Measurements from ENCODE around the gene UBE2E3.
A peak's percentile ranks its signal among the peaks of the same experiment; 100 is the strongest.

Gene UBE2E3

DNA sequence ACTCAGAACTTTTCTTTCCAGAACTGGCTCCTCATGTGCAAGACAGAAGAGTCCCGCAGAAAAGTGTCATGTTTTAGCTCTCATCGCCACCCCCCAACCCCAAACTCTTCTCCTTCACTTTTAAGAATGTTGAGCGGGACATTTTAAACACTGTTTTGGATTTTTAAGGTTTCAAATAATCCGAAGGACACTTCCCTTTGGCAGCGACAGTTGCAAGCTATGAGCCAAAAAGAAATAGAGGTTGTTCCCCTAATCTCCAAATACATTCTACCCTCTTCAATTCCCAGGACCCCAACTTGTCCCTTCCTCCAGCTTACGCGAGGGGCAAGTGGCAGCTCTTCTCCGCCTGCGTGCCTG is 678 bp upstream of the UBE2E3 start:
- DNase-seq, result no peak

DNA sequence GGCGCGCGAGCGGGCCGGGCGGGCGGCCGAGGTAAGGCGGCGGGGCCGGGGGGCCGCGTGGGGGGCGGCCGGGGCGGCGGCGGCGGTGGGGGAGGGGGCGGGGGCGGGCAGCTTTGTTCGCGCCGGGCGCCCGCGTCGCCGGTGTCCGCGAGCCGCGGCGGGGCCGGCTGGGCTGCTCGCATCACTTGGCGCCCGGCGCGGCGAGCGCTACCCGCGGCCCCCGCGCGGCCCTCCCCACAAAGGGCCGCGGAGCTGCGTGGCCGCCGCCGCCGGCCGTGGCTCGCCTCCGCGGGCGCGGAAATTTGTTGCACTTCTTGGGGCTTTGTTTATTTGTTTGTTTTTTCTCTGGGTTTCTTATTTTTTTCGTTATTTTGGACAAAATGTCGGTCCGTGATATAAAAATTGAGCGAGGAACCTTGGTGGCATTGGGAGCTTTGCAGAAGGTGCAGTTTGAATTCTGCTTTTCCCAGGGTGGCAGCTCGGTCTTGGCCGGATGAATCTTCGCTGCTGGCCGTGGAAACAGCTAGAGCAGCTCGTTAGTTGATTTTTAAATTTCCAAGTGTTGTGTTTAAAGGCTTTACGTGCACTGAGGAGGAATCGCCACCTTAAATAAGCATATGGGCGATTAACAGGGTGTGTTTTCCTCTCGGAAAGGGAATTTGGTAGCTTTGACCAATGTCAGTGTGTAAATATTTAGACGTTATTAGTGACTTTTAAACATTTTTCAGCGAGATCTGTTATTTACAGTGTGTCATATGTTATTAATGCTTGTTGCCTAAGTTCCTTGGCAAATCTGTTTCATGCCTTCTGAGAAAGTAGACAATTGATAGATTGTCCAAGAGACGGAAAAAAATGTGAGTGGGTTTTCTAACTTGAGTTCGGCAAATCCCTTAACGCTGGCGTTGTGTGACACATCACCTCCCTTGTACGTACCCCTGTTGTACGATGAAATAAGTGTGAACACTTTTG is 822 bp downstream of the UBE2E3 start:
- peak; percentile 10 for DNase-seq

DNA sequence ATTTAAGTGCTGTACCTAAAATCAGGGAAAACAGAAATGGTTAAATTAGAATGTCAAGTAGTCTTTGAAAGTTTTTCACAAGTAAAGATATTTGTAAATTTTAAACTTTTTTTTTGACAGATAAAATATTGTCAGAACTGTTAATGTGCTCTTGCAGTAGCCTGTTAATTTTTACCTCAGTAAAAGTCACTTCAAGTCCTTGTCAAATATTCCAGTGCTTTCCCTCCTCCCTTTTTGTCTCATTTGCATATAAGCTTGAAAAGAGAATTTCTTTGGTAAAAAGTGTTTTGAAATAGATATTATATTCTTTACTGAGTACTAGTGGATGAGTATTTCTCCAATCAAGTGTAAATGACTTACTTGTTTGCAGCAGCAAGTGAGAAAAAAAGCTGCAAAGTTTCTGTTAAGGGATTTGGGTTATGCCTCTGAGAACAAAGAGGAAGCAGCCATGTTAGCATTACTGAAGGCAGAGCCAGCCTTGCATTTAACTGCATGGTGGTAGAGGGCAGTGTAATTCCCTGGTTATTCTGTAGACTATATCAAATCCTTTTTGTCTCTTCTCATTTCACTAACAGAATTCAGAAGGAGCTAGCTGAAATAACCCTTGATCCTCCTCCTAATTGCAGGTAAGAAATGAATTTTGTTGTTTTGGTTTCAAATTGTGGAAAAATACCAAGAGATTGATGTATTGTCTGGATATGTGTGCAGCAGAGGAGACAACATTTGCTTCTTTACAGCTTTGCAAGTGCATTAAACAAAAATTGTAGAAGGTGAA is 3.2 kb downstream of the UBE2E3 start:
- DNase-seq, result peak; percentile 68

DNA sequence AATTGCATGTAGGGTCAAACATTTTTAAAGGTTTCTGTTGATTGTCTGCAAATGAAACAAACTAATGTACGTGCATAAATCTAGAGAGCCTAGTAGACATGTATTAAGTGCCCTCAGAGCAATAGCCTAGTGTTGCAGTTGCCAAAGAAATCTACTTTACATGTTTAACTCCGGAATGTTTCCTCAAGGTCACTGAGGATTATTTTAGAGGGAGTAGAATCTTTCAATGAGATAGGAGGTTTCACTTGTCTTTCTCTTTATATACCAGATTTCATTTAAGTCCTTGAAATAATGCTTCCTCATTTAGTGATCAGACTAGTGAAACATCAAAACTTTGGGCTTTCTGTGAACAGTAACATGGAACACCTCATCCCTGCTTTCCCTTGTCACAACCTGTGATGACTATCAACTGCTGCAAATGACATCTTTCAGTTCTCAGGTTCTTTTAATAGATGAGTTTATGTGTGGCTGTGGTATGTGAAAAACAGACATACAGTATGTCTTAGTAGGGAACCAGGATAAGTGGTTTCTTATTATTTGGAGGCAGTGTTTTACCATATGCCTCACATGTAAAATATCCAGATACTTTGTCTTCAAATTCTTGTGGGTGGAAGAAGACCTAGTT is 5.5 kb downstream of the UBE2E3 start:
- DNase-seq, result peak; percentile 11

DNA sequence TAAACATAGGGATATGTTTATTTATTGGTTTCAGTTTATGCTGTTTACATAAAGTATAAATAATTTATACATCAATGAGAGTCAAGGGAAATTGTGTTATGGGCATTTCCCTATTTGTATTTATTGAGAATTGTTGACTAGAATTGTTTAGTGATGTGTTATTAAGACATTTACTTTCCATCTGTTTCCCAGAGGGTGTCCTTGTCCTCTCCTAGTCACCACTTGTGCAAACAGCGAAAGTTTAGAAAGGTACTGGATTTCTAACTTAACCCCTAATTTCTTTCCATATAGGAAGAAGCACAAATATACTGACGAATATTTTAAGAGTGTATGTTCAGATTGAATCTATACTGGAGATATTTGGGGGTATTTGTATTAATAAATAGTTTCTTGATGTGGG is 6.7 kb downstream of the UBE2E3 start:
- no peak for DNase-seq

DNA sequence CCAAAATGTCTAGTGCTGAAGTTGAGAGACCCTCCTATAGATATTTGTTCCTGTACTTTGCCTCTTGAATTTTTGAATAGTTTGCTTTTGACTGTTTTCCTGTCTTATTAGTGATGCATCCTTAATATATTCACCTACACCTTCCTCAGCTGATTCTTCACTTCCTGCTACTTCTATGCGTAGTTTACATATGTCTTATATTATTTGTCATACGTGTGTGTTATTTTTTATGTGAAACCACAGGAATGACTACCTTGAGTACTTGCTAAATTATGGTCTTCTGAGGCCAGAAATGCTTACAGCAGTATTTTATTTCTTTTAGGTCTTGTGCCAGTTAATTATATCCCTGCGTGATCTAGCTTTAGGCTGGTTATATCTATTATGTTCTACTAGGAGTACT is 9.9 kb downstream of the UBE2E3 start:
- no peak for DNase-seq

DNA sequence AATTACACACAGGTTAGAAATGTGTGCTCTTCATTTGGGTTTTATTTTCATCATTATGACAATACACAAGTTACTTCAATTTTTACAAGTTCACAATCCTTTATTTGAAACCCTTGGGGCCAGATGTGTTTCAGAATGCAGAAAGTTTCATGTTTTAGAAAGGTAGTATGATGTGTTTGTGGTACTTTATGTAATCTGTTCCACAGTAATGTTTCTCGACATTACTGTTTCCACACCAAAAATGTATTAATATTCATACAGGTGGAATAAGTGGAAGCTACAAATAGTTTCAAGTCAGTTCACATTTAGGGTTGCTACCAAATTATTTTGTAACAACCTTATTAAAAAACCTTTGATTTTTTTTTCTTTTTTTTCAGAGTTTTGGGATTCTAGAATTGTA is 10.4 kb downstream of the UBE2E3 start:
- no peak for DNase-seq

DNA sequence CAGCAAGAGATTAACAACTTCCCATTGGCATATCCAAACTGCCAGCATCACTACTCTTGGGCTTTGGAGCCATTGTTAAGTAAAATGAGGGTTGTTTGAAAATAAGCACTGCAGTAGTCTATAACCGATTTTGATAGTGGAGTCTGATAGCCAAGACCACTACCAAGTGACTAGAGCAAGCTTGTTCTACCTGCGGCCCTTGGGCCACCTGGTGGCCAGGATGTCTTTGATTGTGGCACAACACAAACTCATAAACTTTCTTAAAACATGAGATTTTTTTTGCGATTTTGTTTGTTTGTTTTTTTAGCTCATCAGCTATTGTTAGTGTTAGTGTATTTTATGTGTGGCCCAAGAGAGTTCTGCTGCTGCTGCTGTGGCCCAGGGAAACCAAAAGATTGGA is 11.0 kb downstream of the UBE2E3 start:
- no peak for DNase-seq

DNA sequence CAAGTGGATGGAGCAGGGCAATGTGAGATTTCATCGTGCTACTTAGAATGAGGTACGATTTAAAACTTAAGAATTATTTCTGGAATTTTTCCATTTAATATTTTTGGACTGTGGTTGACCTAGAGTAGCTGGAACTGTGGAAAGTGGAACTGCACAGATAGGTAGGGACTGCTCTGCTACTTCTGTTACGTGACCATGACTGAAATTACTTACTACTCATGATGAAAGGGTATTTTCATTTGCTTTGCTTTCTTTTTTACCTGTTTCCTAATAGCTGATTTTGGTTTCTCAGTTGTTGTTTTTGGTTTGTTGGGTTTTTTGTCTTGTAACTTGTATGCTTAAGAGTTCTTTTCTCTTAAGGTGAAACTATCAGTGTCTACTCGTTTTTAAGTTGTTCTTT is 11.4 kb downstream of the UBE2E3 start:
- no peak for DNase-seq

DNA sequence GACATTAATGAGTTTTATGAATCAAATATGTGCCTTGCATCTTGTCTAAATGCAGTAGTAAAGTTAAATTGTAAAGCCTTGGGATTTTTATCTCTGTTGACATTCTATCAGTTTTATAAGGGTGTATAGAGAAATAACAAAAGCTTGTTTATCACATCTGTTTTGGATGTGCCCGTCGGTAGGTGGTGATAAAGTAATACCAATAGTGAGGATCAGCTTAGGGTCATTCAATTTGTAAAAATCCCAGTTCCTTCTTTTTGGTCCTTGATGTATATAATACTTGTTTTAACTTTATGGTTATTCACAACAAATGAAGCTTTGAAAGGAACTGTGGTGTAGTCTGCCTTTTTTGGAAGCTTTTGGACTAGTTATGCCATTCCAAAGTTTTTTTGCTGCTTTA is 12.6 kb downstream of the UBE2E3 start:
- no peak for DNase-seq

DNA sequence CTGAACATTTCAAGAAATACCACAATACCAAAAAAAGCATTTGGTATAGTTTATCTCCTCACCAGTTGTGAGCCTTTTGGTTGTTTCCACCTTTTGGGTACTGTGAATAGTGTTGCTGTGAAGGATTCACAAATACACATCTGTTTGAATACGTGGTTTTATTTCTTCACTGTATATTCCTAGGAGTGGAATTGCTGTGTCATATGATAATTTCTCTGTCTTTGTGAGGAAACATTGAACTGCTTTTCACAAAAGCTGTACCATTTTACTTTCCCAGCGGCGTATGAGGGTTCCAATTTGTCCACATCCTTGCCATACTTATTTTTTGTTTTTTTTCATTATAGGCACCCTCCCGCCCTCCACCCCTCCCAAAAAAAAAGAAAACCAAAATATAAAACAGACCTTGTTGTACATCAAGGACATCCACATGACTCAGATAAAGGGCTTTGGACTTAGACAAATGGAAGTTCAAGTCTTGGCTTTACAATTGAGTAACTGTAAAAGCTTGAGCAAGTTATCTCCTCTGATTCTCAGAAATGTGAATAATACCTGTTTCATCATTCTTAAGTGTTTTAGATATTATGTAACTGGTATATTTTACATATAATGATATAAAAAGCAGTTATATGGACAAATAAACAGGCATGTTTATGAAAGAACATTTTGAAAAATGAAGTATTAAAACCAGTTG is 19.0 kb downstream of the UBE2E3 start:
- peak; percentile 24 for DNase-seq

DNA sequence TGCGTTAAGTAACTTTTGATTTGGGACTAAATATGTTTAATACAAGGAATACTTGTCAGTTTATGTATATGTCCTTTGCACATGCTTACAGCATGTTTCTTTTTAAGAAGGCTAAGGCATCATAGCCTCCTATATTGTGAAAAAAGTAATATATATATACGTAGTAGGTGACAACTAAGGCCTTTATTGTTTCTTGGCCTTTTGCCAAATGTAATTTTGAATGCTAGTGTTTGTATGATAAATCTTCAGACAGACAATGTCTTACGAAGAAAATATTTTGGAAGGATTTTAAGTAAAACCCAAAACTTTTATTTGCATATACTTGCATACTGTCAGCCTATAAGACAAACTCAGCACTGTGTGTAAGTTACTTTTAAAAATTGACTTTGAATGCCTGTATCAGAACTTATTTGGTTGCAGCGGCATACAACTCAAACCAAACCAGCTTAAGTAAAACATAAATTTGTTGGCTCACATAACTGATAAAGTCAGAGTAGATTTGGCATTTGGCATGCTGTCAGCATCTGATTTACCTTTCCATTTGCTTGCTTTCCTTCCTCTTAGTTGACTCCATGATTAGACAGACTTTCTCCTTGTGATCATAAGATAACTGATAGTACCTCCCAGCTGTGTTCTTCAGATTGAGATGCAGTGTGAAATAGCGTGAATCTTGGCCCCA is 24.4 kb downstream of the UBE2E3 start:
- no peak for DNase-seq

DNA sequence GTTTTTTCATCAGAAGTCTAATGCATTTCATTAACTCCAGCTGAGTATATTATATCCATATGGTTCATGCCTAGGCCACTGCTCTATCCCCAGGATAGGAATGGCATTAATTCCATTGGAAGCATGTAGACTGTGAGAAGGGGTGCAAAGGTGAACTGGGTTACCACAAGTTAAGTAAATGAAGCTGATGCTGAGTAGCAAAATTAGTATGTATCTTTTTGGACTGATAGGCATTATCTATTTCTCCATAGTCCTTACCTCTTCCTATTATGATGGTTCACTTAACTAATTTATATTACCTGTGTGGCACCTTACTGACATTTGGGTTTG is 24.9 kb downstream of the UBE2E3 start:
- no peak for DNase-seq

DNA sequence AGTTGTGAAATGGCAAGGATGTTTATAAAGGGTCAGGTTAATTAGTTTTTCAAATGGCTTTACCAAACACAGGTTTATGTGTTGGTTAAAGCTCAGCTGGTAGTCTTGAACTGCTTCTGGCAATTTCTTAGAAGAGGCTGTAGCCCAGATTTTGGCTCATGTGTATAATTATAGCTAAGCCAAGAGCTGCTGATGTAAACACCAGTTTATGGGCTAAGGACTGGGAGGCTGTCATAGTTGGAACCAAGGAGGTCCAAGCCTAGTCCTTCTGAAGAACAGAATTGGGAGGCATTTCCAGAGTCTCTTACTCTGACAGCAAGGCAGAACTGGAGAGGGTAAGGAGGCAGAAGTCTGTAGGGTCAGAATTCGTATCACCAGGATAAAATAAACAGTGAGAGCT is 25.4 kb downstream of the UBE2E3 start:
- DNase-seq, result no peak

DNA sequence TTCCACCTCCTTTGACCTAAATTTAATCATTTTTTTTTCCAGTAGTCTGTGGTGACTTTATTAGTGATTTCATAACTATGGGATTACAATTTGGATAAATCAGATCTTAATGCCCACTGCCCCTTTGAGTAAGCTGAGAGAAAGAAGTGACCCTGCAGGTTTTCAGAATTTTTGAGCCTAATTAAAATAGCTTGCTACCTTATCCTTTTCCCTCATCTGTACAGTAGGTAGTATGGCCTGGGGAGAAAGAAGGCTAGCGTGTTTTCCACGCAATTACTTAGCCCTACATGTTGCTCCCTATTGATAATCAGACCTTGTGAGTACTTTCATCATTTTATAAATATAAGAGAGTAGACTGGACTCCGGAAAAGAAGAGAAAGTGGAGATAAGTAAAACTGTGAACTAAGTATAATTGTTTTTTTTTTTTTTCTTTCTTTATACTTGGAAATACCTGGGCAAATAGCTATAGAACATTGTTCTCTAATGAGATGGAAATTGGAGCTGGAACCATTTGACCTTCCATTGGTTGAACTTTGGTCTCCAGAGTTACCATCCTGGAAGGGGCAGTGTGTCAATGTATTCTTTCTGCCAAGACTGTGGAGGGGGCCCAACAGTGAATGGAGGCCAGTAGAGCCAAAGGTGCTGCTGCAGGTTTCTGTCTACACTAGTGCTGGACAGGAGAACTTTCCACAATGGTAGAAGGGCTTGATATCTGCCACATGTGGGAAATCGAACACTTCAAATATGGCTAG is 26.9 kb downstream of the UBE2E3 start:
- DNase-seq, result no peak

DNA sequence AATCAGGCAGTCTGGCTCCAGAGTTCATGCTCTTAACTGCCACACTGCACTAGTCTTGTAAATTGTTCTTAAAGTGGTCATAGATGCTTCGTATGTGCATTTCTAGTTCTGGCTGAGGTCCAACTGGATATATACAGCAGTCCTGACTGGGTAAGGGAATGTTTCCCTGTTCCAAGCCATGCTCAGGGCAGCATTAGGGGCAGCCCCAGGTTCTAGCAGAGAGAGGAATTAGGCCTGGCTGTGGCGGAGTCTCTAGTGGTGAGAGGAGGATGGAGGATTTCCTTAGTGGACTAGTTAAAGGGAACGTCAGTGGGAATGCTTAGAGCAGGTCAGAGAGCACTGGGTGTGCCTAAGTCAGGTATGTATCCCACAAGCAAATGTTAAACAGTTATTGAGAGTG is 28.0 kb downstream of the UBE2E3 start:
- no peak for DNase-seq

DNA sequence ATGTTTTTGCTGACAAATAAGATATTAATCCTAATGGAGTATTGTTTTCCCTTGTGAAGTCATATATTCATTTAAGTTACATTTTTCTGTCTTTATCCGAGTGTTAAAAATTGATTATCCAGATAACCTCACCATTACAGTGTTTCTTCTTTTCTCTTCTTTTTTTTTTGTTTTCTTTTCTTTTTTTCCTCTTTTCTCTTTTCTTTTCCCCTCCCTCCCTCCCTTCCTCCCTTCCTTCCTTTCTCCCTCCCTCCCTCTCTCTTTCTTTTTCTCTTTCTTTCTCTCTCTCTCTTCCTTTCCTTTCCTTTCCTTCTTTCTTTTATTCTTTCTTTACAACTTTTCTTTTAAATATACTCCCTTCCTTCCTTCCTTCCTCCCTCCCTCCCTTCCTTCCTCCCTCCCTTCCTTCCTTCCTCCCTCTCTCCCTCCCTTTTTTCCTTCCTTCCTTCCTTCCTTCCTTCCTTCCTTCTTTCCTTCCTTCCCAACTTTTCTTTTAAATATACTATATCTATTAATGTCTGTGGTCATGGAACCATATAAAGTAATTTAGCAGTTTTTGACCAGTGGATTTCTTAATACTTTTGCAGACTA is 40.9 kb downstream of the UBE2E3 start:
- no peak for DNase-seq

DNA sequence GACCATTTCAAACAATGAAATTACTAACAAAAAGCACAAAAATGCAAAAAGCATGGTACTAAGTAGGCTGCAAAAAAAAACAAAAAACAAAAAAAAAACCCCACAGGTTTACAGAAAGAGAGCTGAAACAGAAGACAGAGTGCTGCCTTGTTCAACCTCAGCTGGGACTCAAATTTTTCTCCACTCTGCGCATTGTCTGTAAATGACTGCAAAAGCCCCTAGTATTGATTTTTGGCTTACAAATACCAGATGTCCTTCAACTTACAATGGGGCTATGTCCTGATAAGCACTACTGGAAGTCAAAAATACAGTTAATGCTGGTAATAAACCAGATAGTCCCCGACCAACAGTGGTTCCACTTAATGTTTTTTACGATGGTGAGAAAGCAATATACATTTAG is 42.2 kb downstream of the UBE2E3 start:
- DNase-seq, result no peak

DNA sequence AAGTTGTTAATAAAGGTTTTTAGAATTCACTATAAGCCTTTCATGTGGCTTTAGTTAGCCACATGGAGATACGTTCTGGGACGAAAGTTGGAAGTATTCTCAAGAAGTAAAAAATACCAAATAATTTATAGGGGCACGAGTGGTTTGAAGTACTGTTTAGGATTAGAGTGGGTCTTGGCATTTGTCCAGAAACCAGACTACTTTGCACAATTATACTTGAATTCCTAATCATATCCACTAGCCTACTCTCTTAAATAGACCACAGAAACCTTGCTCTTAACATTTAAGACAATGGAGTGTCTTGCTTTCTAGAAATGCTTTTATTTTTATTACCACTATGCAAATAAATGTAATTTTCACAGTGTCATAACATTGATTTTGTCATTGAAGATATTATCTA is 44.6 kb downstream of the UBE2E3 start:
- DNase-seq, result no peak

DNA sequence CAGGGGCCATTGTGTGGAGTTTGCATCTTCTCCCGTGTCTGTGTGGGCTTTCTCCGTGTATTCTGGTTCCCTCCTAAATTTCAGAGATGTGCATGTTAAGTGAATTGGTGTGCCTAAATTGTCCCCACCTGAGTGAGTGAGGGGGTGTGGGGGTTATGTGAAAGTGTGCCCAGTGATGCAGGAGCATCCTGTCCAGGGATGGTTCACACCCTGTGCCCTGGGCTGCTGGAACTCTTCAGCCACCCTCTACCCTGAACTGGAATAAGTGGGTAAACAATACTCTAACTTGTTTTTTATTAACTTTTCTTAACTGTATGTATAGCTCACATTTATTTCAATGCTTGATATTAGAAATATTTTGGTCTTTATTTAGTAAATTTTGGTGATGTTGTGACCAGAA is 56.0 kb downstream of the UBE2E3 start:
- no peak for DNase-seq

DNA sequence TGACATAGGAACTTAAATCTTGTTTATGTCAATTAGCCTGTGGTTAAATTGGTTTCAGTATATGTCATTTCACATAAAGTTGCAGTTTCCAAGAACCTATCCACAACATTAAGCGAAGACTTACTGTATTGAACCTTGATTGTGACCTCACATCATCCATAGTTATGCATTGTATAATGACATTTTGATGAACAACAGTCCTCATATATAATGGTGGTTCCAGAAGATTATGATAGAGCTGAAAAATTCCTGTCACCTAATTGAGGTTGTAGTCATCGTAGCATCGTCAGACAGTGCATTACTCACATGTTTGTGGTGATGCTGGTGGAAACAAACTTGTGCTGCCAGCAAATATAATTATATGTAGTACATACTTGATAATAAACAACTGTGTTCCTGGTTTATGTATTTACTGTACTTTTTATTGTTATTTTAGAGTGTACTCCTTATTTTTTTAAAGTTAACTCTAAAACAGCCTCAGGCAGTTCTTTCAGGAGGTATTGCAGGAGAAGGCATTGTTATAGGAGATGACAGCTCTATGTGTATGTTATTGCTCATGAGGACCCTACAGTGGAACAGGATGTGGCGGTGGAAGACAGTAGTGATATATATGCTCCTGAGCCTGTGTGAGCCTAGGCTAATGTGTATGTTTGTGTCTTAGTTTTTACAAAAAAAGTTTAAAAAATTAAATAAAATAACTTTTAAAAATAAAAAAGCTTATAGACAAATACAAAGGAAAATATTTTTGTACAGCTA is 56.6 kb downstream of the UBE2E3 start:
- no peak for DNase-seq
